ENCODE measurements around the gene PIK3R6.

GRCh38 chr17:8800656-8801055 is 66.8 kb downstream of the PIK3R6 start:
- TF ChIP-seq CTCF (IDR thresholded peaks at IDR 0.05) (no peak), POLR2A (IDR thresholded peaks at IDR 0.05) (no peak)

All from testis (tissue), 2 donors.